NCI-H510A (cell line): Measurements from ENCODE around the gene CCDC150.
"Not testable (repeated sequence)": the region's sequence is repeated elsewhere in the genome, so short reads cannot be mapped to it uniquely, and the experiment has no call there.

Source experiments
- DNase-seq: peaks from one replicate; lab custom pipeline; 2025; lab: John Stamatoyannopoulos, UW

CCDC150 gene

GRCh38 chr2:196718419-196719109 is 79.0 kb downstream of the CCDC150 start:
- DNase-seq, result no peak

- DNase-seq, result peak; percentile 9
These were observed 79.8 kb downstream of the CCDC150 start for GRCh38 chr2:196719110-196719872.

GRCh38 chr2:196723571-196723970 is 84.1 kb downstream of the CCDC150 start:
- no peak for DNase-seq

GRCh38 chr2:196725218-196725617 is 85.7 kb downstream of the CCDC150 start:
- no peak for DNase-seq

- DNase-seq, result no peak
These were observed 86.4 kb downstream of the CCDC150 start for GRCh38 chr2:196725882-196726281.

DNA sequence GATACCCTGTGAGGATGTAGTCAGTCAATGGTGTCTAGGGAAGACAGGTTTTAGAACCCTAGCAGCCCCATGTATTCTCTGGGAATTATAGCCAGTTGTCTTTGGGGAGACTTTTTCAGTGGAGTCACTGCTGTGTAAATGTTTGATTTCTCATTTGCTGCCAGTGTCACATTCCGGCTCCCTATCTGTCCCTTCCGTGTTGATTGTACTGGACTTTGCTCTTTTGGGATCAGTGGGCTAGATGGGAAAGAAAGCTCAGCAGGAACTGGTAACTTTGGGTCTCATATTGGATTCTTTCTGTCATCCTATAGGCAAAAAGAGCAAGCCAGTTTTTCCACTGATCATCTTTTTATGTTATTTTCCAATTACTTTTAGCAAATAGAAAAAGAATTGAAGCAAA is 89.9 kb downstream of the CCDC150 start:
- DNase-seq, result no peak

GRCh38 chr2:196736646-196737045 is 97.1 kb downstream of the CCDC150 start:
- DNase-seq, result not testable (repeated sequence)

- DNase-seq, result no peak
These were observed 97.5 kb downstream of the CCDC150 start for GRCh38 chr2:196737046-196737445.

- no peak for DNase-seq
These were observed 99.5 kb downstream of the CCDC150 start for GRCh38 chr2:196739031-196739430.

GRCh38 chr2:196742216-196742615 is 102.7 kb downstream of the CCDC150 start:
- DNase-seq, result no peak

- no peak for DNase-seq
These were observed 103.2 kb downstream of the CCDC150 start for GRCh38 chr2:196742685-196743084.

DNA sequence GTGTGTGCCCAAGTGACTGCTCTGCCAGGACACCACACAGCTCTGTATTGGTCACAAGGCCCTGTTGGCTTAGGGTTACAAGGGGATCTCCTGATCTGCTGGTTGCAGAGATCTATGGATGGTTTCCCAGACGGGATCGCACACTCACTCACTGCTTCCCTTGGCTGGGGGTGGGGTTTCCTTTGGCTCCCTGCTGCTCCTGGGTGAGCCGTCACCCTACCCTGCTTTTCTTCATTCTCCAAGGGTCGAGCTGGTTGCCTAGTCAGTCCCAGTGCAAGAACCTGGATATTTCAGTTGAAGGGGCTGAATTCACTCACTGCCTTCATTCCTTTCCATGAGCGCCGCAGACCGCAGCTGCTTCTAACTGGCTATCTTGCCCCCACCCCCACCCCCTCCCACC is 103.7 kb downstream of the CCDC150 start:
- no peak for DNase-seq

DNA sequence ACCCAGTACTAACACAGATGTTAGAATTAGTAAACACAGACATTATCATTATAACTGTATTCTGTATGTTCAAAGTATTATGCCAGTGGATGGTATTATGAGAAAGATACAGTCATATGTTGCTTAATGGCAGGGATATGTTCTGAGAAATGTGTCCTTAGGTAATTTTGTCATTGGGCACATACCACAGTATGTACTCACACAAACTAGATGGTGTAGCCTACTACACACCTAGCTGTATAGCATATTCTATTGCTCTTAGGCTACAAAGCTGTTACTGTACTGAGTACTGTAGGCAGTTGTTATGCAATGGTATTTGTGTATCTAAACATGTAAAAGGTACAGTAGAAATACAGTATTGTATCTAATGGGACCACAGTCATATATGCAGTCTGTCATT is 106.2 kb downstream of the CCDC150 start:
- DNase-seq, result no peak

GRCh38 chr2:196747400-196747799 is 107.9 kb downstream of the CCDC150 start:
- no peak for DNase-seq

DNA sequence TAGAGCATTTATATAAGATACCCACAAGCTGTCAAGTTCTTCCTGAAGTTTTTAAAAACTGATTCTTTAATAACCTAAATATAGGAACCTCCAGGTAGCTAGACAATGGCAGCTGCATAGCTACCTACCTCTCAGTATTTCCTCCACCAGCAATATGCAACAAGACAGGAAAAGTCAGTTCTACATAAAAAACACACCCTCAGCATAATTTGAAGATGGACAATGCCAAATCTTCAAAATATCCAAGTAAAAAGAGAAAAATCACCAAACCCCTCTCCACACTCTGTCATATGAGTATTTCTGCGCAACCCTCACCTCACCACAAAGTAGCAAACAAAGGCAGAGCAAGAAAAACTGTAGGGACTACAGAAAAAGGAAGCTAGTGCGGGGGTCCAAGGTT is 108.6 kb downstream of the CCDC150 start:
- no peak for DNase-seq

- no peak for DNase-seq
These were observed 110.9 kb downstream of the CCDC150 start for GRCh38 chr2:196750291-196750923.

GRCh38 chr2:196750977-196751631 is 111.6 kb downstream of the CCDC150 start:
- DNase-seq, result no peak

- no peak for DNase-seq
These were observed 119.2 kb downstream of the CCDC150 start for GRCh38 chr2:196758474-196759377.

GRCh38 chr2:196759378-196759706 is 119.8 kb downstream of the CCDC150 start:
- DNase-seq, result no peak

GRCh38 chr2:196767101-196767500 is 127.6 kb downstream of the CCDC150 start:
- no peak for DNase-seq
